Mononuclear cell (primary cell): ENCODE data around the gene SORBS1. TPM values are rescaled to one million over a fixed set of nuclear protein-coding genes. Genes with fewer than 3 reads are reported as not detected.

Source experiments
- H3K27me3 ChIP-seq: 2 replicates; pipeline ENCODE4 v1.6.0; 2011; ENCODE audit warnings: low read length, control low read depth; ENCODE audit not compliant: insufficient read depth
- H3K4me1 ChIP-seq: 2 replicates; pipeline ENCODE4 v1.5.1; 2011; ENCODE audit warnings: mild to moderate bottlenecking, low read length, control low read depth; ENCODE audit not compliant: insufficient read depth
- H3K4me3 ChIP-seq: 2 replicates; pipeline ENCODE4 v1.5.1; 2011; ENCODE audit warnings: mild to moderate bottlenecking, low read length, moderate library complexity
- H3K9me3 ChIP-seq: 2 replicates; pipeline ENCODE4 v1.5.1; 2011; ENCODE audit warnings: low read depth, mild to moderate bottlenecking, control low read depth, low read length
- total RNA-seq: library from RNA; depleted of rRNA; stranded (reverse); fragments of >200 nt; gene quantifications from one replicate; pipeline ENCODE4 v1.2.3, GENCODE V29; 2012

SORBS1 gene
- total RNA-seq, 1 donor = 5.2 TPM

DNA sequence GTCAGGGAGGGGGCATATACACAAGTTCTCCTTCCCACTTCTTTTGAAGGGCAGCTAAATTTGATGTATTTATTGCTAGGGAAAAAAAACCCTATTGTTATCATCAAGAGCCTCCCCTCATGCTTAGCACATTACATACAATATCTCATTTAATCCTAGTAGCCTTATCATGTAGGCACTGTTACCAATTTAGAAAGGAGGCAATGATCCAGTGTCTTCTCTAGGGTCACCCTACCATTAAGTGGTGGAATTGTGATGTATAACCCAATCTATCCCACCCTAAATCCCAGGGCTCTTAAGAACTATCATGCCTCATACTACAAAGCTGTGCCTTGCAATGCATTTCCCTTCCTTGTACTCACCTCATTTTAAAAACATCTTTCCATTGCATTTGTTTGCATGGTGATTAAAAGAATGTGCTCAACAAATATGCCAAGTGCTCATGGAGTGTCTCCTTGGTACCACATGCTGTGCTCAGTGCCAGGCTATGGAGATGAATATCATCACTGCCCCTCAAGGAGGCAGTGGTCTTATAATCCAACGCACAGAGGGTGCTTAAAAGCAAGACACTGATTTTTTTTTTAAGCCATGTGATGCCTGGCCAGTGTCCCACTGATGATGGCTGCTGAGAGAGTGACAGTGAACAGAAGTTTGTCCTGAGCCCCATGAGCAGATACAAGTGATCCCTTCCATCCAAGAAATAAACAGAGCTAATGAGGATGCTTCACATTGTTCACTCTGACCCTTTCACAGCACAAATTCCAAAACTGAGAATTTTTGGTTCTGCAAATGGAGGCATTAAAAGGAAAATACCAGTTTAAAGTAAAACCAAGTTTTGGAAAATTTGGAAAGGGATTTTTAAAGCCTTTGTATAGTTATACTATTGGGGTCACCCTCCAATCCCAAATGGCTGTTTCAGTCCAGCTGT, 98.2 kb downstream of the SORBS1 start:
- no peak overlapping the region for H3K4me3 ChIP-seq
- H3K9me3 ChIP-seq = no peaks in the 10 kb centered on the region
- H3K27me3 ChIP-seq = no peaks in the 10 kb centered on the region
- no peaks in the 10 kb centered on the region for H3K4me1 ChIP-seq

DNA sequence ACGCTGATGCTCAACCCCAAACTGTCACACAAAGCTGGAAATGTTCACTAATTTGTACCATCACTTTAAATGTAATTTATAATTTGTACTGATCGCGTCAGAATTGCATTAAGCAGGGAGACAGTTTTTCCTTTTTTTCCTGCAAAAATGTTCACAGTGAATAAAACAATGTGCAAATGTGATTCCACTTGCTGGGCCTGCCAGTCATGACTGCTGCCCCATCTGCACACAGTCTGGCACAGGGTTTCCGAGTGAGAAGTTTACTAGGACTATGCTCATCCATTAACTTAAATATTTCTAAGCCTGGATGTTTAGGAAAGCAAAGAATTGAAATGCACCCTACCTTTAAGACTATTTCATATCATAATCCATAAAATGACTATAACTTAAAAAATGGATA, 99.6 kb downstream of the SORBS1 start:
- Histone ChIP-seq H3K4me3 (no peak overlapping the region), H3K9me3 (no peaks in the 10 kb centered on the region), H3K4me1 (no peaks in the 10 kb centered on the region)

DNA sequence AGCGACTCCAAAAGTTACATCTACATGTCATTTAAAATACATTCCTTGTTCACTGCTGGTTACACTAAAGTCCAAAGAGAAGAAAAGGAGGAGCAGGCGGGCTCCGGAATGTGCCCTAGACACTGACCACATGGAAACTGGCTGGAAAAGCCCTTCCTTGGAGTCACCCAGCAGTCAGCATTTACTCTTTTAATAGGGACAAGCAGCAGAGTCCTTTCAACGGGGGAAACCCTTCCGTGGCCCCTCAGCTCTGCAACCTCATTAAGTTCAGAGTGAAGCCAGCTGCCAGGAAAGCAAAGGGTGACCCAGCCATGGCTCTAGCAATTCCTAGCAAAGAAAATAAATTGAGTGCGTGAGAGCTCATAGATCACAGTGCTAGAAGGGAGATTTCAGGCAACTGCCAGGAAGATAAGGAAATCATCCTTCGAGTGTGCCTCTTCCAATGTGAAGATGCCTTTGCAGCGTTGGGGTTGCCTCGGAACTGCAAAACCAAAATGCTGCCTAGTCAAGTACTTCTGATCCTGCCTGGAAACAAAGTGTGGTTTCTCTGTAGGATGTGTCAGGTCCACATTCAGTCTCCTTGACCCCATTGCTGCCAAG, 101.6 kb downstream of the SORBS1 start:
- Histone ChIP-seq H3K27me3 (peaks cover 2% of the 10 kb centered on the region), H3K4me3 (no peak overlapping the region), H3K4me1 (no peaks in the 10 kb centered on the region), H3K9me3 (no peaks in the 10 kb centered on the region)

More for the DNA sequence above, 99.6 kb downstream of the SORBS1 start:
- peaks cover 2% of the 10 kb centered on the region for H3K27me3 ChIP-seq

DNA sequence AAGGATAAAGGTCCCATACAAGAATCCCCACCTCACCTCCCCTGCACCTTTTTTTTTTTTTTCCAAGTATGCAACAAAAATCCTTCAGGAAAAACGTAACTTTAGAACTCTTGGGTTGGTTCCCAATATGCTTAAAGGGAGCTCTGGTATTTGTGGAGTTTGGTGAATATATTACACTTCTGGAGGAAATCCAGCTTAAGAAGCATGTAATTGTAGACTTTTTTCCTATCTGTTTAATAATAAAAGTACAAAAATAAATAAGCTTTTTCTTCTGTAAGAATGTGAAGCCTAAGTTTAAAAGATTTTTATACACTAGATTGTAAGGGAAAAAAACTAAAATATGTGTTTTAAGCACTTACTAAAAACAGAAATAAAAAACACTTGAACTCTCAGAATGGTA, 102.3 kb downstream of the SORBS1 start:
- no peaks in the 10 kb centered on the region for H3K9me3 ChIP-seq
- no peak overlapping the region for H3K4me3 ChIP-seq
- H3K4me1 ChIP-seq = no peaks in the 10 kb centered on the region
- peaks cover 2% of the 10 kb centered on the region for H3K27me3 ChIP-seq

DNA sequence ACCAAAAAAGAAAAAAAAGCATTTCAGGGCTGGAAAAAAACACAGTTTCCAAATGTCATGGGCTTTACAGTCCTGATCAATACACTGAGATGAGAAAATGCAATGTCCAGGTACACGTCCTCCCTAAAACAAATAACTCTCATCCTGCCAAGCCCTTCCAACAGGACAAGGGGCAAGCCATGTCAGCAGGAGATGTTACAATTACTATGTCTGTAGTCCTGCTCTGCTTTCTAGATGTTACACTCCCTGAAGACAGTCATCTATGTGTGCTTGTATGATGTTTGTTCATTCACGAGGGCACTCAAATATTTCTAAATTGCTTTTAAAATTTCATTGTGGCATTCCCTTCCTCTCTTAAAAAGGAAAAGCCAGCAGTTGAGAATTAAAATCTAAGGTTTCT, 103.2 kb downstream of the SORBS1 start:
- Histone ChIP-seq H3K4me1 (no peaks in the 10 kb centered on the region), H3K9me3 (no peaks in the 10 kb centered on the region), H3K27me3 (peaks cover 2% of the 10 kb centered on the region), H3K4me3 (no peak overlapping the region)

DNA sequence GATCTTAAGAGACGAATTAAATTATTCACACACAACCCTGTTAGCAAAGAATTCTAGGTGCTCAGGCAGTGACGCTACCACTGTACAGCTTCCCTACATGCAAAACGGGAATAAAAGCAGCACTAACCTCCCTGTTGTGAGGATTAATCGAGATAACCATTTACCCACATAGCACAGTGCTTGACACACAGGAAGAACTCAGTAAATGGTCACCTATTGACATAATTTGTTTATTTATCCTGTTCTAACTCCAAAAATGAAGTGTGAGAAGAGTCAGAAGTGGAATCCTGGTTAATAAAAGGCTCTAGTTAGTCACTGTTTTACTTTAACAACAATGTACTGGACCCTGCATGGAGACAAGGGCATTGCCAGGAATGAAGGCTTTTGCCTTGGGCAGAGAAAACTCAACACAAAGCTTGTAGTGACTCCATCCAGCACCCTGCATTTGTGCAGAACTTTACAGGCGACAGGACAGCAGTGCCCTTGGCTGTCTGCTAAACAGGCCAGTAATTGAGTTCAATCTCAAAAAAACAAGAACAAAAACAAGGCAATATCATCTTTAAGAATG, 103.8 kb downstream of the SORBS1 start:
- H3K27me3 ChIP-seq = peaks cover 2% of the 10 kb centered on the region
- no peak overlapping the region for H3K4me3 ChIP-seq
- H3K4me1 ChIP-seq = no peaks in the 10 kb centered on the region
- no peaks in the 10 kb centered on the region for H3K9me3 ChIP-seq

DNA sequence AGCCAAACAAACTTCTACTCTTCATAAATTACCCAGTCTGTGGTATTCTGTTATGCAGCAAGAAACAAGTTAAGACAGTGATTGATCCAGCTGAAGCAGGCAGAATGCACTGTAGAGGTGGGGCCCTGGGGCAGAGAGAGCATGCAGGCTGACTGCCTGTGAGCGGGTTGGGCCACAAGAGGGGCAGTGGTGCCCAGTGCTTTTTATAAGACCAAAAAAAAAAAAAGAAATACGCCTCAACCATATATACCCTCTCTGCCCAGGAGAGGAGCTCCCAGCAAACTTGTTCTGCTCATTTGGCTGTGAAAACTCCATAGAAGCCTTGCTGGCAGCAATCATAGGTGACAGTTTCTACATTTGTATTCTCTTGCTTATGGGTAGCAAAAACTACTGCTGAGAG, 104.7 kb downstream of the SORBS1 start:
- Histone ChIP-seq H3K27me3 (peaks cover 2% of the 10 kb centered on the region), H3K4me3 (no peak overlapping the region), H3K9me3 (no peaks in the 10 kb centered on the region), H3K4me1 (no peaks in the 10 kb centered on the region)

DNA sequence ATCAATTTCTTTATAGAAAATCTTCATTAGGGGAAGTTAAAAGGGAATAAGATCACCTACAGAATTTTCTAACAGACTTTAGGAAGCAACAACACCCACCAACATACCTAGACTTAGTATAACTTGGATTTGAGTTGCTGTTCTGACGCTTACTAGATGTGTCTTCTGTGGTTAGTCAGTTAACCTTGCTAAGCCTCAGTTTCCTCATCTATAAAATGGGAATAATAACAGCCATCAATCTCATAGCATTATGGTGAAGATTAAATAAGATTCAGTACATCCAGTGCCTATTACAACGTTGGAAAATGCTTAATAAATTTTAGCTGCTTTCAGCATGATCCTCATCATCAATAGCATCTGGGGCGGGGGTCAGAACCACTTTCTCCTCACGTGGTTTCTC, 106.2 kb downstream of the SORBS1 start:
- Histone ChIP-seq H3K27me3 (peaks cover 2% of the 10 kb centered on the region), H3K4me1 (no peaks in the 10 kb centered on the region)

DNA sequence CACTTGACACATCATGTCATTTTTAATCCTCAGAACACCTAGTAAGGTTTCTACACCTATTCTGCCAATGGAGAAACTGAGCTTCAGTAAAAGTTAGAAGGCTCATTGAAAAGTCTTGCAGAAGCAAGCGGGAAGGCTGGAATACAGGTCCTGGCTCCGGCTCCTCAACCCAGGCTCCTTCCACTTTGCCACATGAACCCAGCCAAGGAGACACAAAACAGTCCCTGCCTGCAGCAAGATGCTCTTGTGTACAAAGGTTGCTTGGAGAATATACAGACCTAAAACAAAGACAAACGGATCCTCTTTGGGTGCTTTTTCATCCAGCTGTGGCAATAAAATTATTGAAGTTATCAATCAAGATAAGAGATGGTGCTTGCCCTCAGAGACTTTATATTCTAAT, 106.8 kb downstream of the SORBS1 start:
- no peak overlapping the region for H3K4me3 ChIP-seq
- no peaks in the 10 kb centered on the region for H3K4me1 ChIP-seq
- H3K27me3 ChIP-seq = peaks cover 2% of the 10 kb centered on the region
- H3K9me3 ChIP-seq = no peaks in the 10 kb centered on the region

More for the DNA sequence above, 106.2 kb downstream of the SORBS1 start:
- no peaks in the 10 kb centered on the region for H3K9me3 ChIP-seq
- no peak overlapping the region for H3K4me3 ChIP-seq

DNA sequence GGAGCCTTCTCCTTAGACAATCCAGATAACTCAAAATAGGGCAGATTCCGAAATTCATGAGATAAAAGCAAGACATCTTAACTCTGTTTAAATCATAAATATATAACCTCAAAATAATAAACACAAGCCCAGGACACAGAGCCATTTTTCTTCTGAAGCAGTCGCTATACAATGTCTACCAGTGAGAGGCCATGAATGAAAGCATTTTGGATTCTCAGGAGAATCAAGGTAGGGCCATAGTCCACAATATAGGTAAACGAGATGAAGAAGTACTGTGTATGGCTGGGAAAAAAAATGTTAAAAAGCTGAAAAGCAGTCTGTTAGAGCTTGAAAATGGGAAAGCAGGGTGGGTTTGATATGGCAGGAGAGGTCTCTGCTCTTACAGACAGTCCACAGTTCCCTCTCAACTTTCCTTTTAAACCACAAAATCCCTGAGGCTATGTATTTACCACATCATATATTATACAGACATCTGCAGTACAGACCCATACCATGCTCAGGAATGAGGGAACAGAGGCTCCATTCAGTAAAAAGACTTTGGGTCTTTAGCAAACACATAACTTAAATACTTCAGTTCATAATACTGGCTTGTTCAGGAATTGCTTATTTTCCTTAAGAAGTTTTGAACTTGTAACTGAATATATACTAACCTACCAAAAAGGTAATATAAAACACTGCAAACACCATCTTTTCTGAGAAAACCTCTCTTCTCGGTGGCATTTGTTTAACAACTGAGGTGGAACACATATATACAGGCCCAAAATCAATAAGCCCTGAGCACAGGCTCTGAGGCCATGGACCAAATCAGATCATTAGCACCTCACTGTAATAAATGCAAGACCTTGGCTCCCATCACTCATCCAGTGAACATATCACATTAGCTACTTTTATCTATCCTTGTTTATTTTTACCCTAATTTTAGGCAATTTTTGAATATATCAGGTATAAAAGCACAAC, 109.3 kb downstream of the SORBS1 start:
- Histone ChIP-seq H3K4me1 (no peaks in the 10 kb centered on the region), H3K27me3 (no peaks in the 10 kb centered on the region), H3K4me3 (no peak overlapping the region), H3K9me3 (no peaks in the 10 kb centered on the region)

DNA sequence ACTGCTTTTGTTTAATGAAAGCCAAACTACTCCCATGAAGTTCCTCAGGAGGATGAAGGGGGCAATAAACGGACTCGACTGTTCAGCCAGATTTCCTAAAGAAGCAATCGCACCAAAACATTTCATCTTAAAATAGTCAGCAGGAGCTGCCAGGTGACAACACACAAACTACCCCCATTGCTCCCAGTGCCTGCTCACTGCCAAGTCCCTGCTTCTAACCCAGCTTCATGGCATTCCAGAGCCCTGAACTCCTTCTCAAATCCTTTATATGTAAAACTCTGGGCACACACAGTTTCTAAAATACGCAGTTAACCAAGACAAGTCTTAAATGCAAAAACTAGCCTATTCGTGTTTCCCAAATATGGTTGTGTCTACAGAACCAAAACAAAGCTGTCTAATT, 110.0 kb downstream of the SORBS1 start:
- H3K4me3 ChIP-seq = no peak overlapping the region
- H3K4me1 ChIP-seq = no peaks in the 10 kb centered on the region
- no peaks in the 10 kb centered on the region for H3K9me3 ChIP-seq
- H3K27me3 ChIP-seq = no peaks in the 10 kb centered on the region

DNA sequence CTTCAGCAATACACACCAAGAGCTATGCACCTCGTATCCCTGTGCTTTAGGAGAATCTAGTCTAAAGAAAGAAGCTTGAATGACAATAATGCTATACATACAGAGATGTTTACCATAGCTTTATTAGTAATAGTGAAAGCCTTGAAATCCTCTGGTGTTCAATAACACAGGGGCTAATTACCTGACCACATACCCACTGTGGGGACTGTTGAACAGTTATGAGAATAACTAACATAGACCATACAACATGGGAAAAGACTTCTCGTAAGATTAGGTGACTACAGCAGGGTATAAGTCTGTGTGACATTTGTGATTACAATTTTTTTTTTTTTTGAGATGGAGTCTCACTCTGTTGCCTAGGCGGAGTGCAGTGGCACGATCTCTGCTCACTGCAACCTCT, 111.0 kb downstream of the SORBS1 start:
- Histone ChIP-seq H3K4me3 (no peak overlapping the region), H3K4me1 (no peaks in the 10 kb centered on the region), H3K9me3 (no peaks in the 10 kb centered on the region), H3K27me3 (no peaks in the 10 kb centered on the region)

DNA sequence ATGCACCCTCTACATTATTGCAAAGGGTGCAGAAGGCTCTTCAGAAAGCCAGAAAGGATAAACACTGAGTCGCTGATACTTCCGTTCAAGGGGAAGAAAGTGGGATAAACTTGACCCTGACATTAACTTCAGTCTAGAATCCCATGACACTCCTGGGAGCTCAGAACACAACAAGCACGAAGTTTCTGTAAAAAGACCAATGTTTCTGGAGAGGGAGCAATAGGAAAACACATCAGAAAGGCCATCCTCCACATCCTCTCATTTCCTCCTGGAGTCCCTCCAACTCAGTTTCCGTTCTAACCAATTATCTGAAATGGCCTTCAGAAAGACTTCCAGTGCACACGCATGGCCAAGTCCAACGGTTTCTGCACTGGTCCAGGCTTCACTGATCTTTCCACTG, 113.5 kb downstream of the SORBS1 start:
- H3K27me3 ChIP-seq = no peaks in the 10 kb centered on the region
- no peaks in the 10 kb centered on the region for H3K9me3 ChIP-seq
- no peaks in the 10 kb centered on the region for H3K4me1 ChIP-seq
- H3K4me3 ChIP-seq = no peak overlapping the region

DNA sequence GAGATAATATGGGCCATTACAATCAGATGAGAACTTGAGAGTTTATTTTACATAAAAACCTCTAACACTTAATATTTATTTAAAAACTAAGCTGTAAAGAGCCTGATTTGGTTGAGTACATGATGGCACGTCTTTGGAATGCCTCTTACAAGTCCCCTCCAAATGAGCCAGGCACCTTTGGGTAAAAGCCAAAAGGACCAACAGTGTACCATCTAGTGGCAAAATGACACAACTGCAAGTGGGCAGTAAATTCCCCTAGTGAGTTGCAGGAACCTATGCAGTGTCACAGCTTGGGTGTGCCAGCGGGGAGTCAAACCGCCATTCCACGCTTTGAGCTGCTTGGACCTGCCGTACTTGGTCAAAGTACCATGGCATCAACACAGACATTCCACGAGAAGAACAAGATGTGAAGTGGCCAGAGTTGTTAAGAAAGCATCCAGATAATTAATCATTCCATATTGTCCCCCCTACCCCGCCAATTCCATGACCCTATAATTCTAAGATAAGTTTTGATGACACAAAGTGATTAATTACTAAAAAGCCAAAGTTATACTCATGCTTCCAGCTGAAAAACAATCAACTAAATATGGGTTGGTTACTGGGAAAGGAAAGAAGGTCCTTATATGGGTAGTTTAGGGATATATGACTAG, 115.2 kb downstream of the SORBS1 start:
- no peaks in the 10 kb centered on the region for H3K4me1 ChIP-seq
- no peak overlapping the region for H3K4me3 ChIP-seq
- H3K27me3 ChIP-seq = no peaks in the 10 kb centered on the region
- H3K9me3 ChIP-seq = no peaks in the 10 kb centered on the region
